ENCODE results near the gene HADH. TPM values are rescaled to one million over a fixed set of nuclear protein-coding genes. Genes with fewer than 3 reads are reported as not detected.

The HADH gene
- total RNA-seq, 1 donor from 2014 or later = 24.2 TPM

DNA sequence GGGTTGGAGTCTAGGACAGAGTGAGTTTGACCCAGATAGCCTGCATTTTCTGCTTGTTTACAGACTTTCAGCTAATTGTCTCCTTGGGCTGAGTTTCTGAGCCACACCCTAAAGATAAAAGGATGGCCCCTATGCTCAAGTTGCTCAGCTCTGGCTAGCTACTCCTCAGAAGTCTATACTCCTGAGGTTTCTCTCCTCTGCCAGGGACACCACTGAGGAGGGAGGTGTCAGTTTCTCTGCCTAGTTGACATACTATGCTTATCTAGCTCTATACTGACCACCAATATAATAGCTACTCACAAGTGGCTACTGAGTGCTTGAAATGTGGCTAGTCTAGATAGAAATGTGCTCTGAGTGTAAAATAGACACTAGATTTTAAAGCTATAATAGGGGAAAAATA, 23.6 kb downstream of the HADH start:
- Mint-ChIP-seq H3K4me3 (ENCODE audit: unreplicated experiment) (no peak overlapping the region), H3K27me3 (ENCODE audit: low read depth, unreplicated experiment) (no peaks in the 10 kb centered on the region), H3K36me3 (ENCODE audit: low read depth, unreplicated experiment) (peaks cover 16% of the 10 kb centered on the region), H3K4me1 (ENCODE audit: low read depth, unreplicated experiment) (peaks cover 12% of the 10 kb centered on the region), H3K27ac (ENCODE audit: unreplicated experiment) (no peak overlapping the region), H3K9me3 (ENCODE audit: unreplicated experiment) (no peaks in the 10 kb centered on the region)
- no peak overlapping the region for H3K9ac ChIP-seq (ENCODE audit: low read length)
- no peaks in the 10 kb centered on the region for H3K79me2 ChIP-seq (ENCODE audit: insufficient read depth, low read length)
- TF ChIP-seq, protein P1, sequence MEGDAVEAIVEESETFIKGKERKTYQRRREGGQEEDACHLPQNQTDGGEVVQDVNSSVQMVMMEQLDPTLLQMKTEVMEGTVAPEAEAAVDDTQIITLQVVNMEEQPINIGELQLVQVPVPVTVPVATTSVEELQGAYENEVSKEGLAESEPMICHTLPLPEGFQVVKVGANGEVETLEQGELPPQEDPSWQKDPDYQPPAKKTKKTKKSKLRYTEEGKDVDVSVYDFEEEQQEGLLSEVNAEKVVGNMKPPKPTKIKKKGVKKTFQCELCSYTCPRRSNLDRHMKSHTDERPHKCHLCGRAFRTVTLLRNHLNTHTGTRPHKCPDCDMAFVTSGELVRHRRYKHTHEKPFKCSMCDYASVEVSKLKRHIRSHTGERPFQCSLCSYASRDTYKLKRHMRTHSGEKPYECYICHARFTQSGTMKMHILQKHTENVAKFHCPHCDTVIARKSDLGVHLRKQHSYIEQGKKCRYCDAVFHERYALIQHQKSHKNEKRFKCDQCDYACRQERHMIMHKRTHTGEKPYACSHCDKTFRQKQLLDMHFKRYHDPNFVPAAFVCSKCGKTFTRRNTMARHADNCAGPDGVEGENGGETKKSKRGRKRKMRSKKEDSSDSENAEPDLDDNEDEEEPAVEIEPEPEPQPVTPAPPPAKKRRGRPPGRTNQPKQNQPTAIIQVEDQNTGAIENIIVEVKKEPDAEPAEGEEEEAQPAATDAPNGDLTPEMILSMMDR (IDR thresholded peaks at IDR 0.05; ENCODE audit: insufficient read depth, low read depth, low read length) = no peak
- no peak for TF ChIP-seq EZH2 (IDR thresholded peaks at IDR 0.05; ENCODE audit: insufficient read depth, low read length)
- no peaks in the 10 kb centered on the region for H3K9me3 ChIP-seq (ENCODE audit: insufficient read depth, low read depth, low read length)
- H3K4me3 ChIP-seq (ENCODE audit: insufficient read depth, low read depth, low read length) = no peak overlapping the region
- no peaks in the 10 kb centered on the region for H3K27me3 ChIP-seq (ENCODE audit: insufficient read depth, low read length)
- DNase-seq (ENCODE audit: low read depth) = no peak
- no peak overlapping the region for H3K4me2 ChIP-seq (ENCODE audit: low read length)
- no peak overlapping the region for H3K27ac ChIP-seq (ENCODE audit: low read depth, low read length)
- no peak for FAIRE-seq
- H3K36me3 ChIP-seq (ENCODE audit: insufficient read depth, low read length) = no peaks in the 10 kb centered on the region
- no peaks in the 10 kb centered on the region for H4K20me1 ChIP-seq (ENCODE audit: insufficient read depth, low read length)
- no peak overlapping the region for H2AFZ ChIP-seq (ENCODE audit: low read depth, low read length)
- peaks cover 6% of the 10 kb centered on the region for H3K4me1 ChIP-seq (ENCODE audit: insufficient read depth, low read length)

DNA sequence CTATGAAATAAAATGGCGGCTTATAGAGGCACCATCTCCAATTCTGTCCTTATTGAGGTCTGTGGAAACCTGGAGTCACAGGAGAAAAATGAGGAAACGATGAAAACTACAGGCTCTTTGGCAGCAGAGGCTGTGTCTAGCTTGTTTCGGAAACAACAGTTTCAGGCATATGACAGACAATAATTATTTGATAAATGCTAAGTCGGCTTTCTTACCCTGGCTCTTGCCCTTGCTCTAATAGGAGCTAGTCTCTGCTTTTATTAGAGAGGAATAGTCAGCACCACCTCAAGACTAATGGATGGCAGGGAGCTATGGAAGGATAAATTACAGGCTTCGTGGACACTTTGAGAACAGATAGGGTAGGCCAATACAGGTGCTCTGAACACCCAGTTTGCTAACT, 24.3 kb downstream of the HADH start:
- H3K27me3 ChIP-seq (ENCODE audit: insufficient read depth, low read length) = no peaks in the 10 kb centered on the region
- H3K4me3 Mint-ChIP-seq (ENCODE audit: unreplicated experiment) = no peak overlapping the region
- H3K4me3 ChIP-seq (ENCODE audit: insufficient read depth, low read depth, low read length) = no peak overlapping the region
- no peak overlapping the region for H3K4me2 ChIP-seq (ENCODE audit: low read length)
- no peaks in the 10 kb centered on the region for H3K9me3 ChIP-seq (ENCODE audit: insufficient read depth, low read depth, low read length)
- no peaks in the 10 kb centered on the region for H3K36me3 ChIP-seq (ENCODE audit: insufficient read depth, low read length)
- FAIRE-seq = no peak
- no peak for TF ChIP-seq EZH2 (IDR thresholded peaks at IDR 0.05; ENCODE audit: insufficient read depth, low read length)
- TF ChIP-seq, protein P1 (IDR thresholded peaks at IDR 0.05; ENCODE audit: insufficient read depth, low read depth, low read length) = no peak
- no peak overlapping the region for H2AFZ ChIP-seq (ENCODE audit: low read depth, low read length)
- no peaks in the 10 kb centered on the region for H4K20me1 ChIP-seq (ENCODE audit: insufficient read depth, low read length)
- no peak for DNase-seq (ENCODE audit: low read depth)
- no peak overlapping the region for H3K27ac Mint-ChIP-seq (ENCODE audit: unreplicated experiment)
- no peak overlapping the region for H3K27ac ChIP-seq (ENCODE audit: low read depth, low read length)
- H3K36me3 Mint-ChIP-seq (ENCODE audit: low read depth, unreplicated experiment) = peaks cover 16% of the 10 kb centered on the region
- H3K27me3 Mint-ChIP-seq (ENCODE audit: low read depth, unreplicated experiment) = no peaks in the 10 kb centered on the region
- no peak overlapping the region for H3K9ac ChIP-seq (ENCODE audit: low read length)
- H3K9me3 Mint-ChIP-seq (ENCODE audit: unreplicated experiment) = no peaks in the 10 kb centered on the region
- H3K4me1 Mint-ChIP-seq (ENCODE audit: low read depth, unreplicated experiment) = peaks cover 7% of the 10 kb centered on the region
- peaks cover 1% of the 10 kb centered on the region for H3K4me1 ChIP-seq (ENCODE audit: insufficient read depth, low read length)
- no peaks in the 10 kb centered on the region for H3K79me2 ChIP-seq (ENCODE audit: insufficient read depth, low read length)

DNA sequence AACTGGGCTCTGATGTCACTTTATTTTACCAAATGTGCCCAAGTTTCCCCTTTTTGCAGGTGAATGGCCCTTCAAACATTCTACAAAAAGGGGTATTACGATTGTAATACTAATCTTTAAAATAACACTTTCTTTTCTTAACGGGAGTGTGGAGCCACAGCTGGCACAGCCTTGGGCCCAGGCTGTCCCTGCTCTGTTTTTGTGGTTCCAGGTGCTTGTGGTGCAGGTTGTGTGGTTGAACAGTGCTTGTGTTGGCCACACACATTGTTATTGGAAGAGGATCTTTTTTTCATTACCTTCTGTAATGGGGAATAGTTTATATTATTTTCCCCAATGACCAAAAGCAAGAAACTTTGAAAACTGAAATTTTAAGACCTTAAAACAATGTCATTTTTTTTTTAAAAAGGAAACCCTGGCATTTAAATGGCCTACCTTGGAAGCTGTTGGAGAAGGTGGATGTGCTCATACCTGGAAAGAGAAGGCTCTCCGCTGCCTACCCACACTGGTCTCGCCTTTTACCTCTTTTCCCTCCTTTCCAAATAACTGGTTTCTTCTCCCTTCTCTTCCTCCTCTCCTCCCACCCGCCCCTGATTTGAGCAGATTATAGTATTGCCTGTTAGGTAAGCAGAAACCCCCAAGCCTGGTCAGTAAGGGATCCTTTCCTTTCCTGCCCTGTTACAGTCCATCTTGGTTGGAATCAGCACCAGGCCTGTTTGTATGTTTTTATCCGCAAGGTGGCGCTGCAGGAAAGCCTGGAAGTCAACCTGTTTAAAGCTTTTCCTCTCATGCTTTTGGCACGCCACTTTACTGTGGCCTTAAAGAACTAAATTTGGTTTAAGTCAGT, 28.6 kb downstream of the HADH start:
- H3K27me3 ChIP-seq (ENCODE audit: insufficient read depth, low read length) = no peaks in the 10 kb centered on the region
- H3K9ac ChIP-seq (ENCODE audit: low read length) = no peak overlapping the region
- H3K9me3 Mint-ChIP-seq (ENCODE audit: unreplicated experiment) = no peaks in the 10 kb centered on the region
- FAIRE-seq = peak; percentile 37
- H3K36me3 Mint-ChIP-seq (ENCODE audit: low read depth, unreplicated experiment) = peaks cover 7% of the 10 kb centered on the region
- no peaks in the 10 kb centered on the region for H4K20me1 ChIP-seq (ENCODE audit: insufficient read depth, low read length)
- no peaks in the 10 kb centered on the region for H3K4me1 ChIP-seq (ENCODE audit: insufficient read depth, low read length)
- H3K4me2 ChIP-seq (ENCODE audit: low read length) = no peak overlapping the region
- H2AFZ ChIP-seq (ENCODE audit: low read depth, low read length) = no peak overlapping the region
- no peak overlapping the region for H3K4me3 ChIP-seq (ENCODE audit: insufficient read depth, low read depth, low read length)
- no peak overlapping the region for H3K27ac Mint-ChIP-seq (ENCODE audit: unreplicated experiment)
- H3K4me1 Mint-ChIP-seq (ENCODE audit: low read depth, unreplicated experiment) = no peaks in the 10 kb centered on the region
- no peak overlapping the region for H3K4me3 Mint-ChIP-seq (ENCODE audit: unreplicated experiment)
- DNase-seq (ENCODE audit: low read depth) = peak; percentile 45
- H3K27ac ChIP-seq (ENCODE audit: low read depth, low read length) = no peak overlapping the region
- H3K9me3 ChIP-seq (ENCODE audit: insufficient read depth, low read depth, low read length) = no peaks in the 10 kb centered on the region
- no peak for TF ChIP-seq EZH2 (IDR thresholded peaks at IDR 0.05; ENCODE audit: insufficient read depth, low read length)
- TF ChIP-seq, protein P1 (IDR thresholded peaks at IDR 0.05; ENCODE audit: insufficient read depth, low read depth, low read length) = peak; percentile 86
- no peaks in the 10 kb centered on the region for H3K79me2 ChIP-seq (ENCODE audit: insufficient read depth, low read length)
- peaks cover 4% of the 10 kb centered on the region for H3K36me3 ChIP-seq (ENCODE audit: insufficient read depth, low read length)
- H3K27me3 Mint-ChIP-seq (ENCODE audit: low read depth, unreplicated experiment) = no peaks in the 10 kb centered on the region

Data from astrocyte (in vitro differentiated cells and primary cell).